ENCODE data around the gene TEAD1.

Gene TEAD1

GRCh38 chr11:12829131-12829530, 154.9 kb downstream of the TEAD1 start:
- TF ChIP-seq FOXP2 (optimal IDR thresholded peaks at IDR 0.05; ENCODE audit: borderline replicate concordance, extremely low read depth, extremely low read length, insufficient read depth), result no peak
- TF ChIP-seq, protein P1, sequence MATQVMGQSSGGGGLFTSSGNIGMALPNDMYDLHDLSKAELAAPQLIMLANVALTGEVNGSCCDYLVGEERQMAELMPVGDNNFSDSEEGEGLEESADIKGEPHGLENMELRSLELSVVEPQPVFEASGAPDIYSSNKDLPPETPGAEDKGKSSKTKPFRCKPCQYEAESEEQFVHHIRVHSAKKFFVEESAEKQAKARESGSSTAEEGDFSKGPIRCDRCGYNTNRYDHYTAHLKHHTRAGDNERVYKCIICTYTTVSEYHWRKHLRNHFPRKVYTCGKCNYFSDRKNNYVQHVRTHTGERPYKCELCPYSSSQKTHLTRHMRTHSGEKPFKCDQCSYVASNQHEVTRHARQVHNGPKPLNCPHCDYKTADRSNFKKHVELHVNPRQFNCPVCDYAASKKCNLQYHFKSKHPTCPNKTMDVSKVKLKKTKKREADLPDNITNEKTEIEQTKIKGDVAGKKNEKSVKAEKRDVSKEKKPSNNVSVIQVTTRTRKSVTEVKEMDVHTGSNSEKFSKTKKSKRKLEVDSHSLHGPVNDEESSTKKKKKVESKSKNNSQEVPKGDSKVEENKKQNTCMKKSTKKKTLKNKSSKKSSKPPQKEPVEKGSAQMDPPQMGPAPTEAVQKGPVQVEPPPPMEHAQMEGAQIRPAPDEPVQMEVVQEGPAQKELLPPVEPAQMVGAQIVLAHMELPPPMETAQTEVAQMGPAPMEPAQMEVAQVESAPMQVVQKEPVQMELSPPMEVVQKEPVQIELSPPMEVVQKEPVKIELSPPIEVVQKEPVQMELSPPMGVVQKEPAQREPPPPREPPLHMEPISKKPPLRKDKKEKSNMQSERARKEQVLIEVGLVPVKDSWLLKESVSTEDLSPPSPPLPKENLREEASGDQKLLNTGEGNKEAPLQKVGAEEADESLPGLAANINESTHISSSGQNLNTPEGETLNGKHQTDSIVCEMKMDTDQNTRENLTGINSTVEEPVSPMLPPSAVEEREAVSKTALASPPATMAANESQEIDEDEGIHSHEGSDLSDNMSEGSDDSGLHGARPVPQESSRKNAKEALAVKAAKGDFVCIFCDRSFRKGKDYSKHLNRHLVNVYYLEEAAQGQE (IDR thresholded peaks at IDR 0.05; ENCODE audit: insufficient read depth in 1 of 2, low read depth in 2 of 2, low read length in 2 of 2), result no peak
- no peak for TF ChIP-seq POLR2AphosphoS5 (IDR thresholded peaks at IDR 0.05; ENCODE audit: low read depth, low read length)

GRCh38 chr11:12829540-12830314, 155.5 kb downstream of the TEAD1 start:
- no peak for TF ChIP-seq FOXP2 (optimal IDR thresholded peaks at IDR 0.05; ENCODE audit: borderline replicate concordance, extremely low read depth, extremely low read length, insufficient read depth)
- TF ChIP-seq SIN3A (IDR thresholded peaks at IDR 0.05; ENCODE audit: borderline replicate concordance, insufficient read depth, low read length), result no peak
- no peak for TF ChIP-seq POLR2AphosphoS5 (IDR thresholded peaks at IDR 0.05; ENCODE audit: low read depth, low read length)
- no peak for TF ChIP-seq TAF1 (IDR thresholded peaks at IDR 0.05; ENCODE audit: borderline replicate concordance, insufficient read depth, low read length)
- TF ChIP-seq, protein P1 (IDR thresholded peaks at IDR 0.05; ENCODE audit: insufficient read depth in 1 of 2, low read depth in 2 of 2, low read length in 2 of 2), result no peak

GRCh38 chr11:12831471-12832202, 157.4 kb downstream of the TEAD1 start:
- no peak for TF ChIP-seq SIN3A (IDR thresholded peaks at IDR 0.05; ENCODE audit: borderline replicate concordance, insufficient read depth, low read length)
- no peak for TF ChIP-seq FOXP2 (optimal IDR thresholded peaks at IDR 0.05; ENCODE audit: borderline replicate concordance, extremely low read depth, extremely low read length, insufficient read depth)
- no peak for TF ChIP-seq POLR2AphosphoS5 (IDR thresholded peaks at IDR 0.05; ENCODE audit: low read depth, low read length)
- no peak for TF ChIP-seq TAF1 (IDR thresholded peaks at IDR 0.05; ENCODE audit: borderline replicate concordance, insufficient read depth, low read length)
- TF ChIP-seq, protein P1 (IDR thresholded peaks at IDR 0.05; ENCODE audit: insufficient read depth in 1 of 2, low read depth in 2 of 2, low read length in 2 of 2), result no peak

DNA sequence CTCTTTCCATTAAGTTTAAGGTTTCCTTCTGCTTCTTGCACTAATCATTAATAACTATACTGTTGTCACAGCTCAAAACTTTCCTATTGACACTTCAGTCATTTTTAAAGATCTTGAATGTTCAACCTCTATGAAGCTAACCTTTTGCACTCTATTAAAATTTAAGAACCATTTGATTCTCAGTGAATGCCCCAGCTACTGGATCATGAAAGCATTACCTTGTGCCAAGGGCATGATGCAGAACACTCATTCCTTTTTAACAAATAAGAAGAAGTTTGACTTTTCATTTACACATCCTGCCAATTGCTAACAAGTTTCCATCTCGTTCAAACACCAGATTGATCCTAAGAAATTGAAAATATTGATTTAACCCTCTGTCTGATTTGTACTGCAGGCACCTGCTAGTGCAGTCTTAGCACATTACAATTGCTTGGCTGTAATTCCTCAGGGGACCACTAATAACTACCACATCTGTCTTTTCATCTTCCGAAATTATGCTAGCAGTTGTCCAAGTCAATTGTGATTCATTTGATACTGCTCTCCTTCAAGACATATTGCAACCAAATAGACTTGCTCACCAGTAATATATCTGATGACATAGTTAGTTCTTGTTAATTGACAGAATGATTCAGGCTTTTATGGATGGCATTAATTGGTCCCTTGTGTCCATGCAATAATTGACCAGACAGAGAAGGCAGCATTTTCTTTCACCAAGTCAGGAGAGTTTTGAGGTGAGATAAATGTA, 158.4 kb downstream of the TEAD1 start:
- TF ChIP-seq POLR2AphosphoS5 (IDR thresholded peaks at IDR 0.05; ENCODE audit: low read depth, low read length), result no peak
- no peak for TF ChIP-seq TAF1 (IDR thresholded peaks at IDR 0.05; ENCODE audit: borderline replicate concordance, insufficient read depth, low read length)
- TF ChIP-seq, protein P1 (IDR thresholded peaks at IDR 0.05; ENCODE audit: insufficient read depth in 1 of 2, low read depth in 2 of 2, low read length in 2 of 2), result no peak
- TF ChIP-seq FOXP2 (optimal IDR thresholded peaks at IDR 0.05; ENCODE audit: borderline replicate concordance, extremely low read depth, extremely low read length, insufficient read depth), result no peak
- no peak for TF ChIP-seq SIN3A (IDR thresholded peaks at IDR 0.05; ENCODE audit: borderline replicate concordance, insufficient read depth, low read length)
